ENCODE measurements around the gene VEPH1.

DNA sequence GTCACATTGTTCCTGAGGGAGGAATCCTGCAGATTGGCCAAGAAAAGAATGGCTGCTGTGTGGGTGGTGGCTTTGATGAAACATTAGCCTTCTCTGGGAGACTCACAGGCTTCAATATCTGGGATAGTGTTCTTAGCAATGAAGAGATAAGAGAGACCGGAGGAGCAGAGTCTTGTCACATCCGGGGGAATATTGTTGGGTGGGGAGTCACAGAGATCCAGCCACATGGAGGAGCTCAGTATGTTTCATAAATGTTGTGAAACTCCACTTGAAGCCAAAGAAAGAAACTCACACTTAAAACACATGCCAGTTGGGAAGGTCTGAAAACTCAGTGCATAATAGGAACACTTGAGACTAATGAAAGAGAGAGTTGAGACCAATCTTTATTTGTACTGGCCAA lies 60.5 kb downstream of the VEPH1 start:
- TF ChIP-seq, protein P1, sequence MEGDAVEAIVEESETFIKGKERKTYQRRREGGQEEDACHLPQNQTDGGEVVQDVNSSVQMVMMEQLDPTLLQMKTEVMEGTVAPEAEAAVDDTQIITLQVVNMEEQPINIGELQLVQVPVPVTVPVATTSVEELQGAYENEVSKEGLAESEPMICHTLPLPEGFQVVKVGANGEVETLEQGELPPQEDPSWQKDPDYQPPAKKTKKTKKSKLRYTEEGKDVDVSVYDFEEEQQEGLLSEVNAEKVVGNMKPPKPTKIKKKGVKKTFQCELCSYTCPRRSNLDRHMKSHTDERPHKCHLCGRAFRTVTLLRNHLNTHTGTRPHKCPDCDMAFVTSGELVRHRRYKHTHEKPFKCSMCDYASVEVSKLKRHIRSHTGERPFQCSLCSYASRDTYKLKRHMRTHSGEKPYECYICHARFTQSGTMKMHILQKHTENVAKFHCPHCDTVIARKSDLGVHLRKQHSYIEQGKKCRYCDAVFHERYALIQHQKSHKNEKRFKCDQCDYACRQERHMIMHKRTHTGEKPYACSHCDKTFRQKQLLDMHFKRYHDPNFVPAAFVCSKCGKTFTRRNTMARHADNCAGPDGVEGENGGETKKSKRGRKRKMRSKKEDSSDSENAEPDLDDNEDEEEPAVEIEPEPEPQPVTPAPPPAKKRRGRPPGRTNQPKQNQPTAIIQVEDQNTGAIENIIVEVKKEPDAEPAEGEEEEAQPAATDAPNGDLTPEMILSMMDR (IDR thresholded peaks at IDR 0.05; ENCODE audit: low read depth, low read length, poor library complexity, severe bottlenecking): no peak
- TF ChIP-seq EZH2phosphoT487 (IDR thresholded peaks at IDR 0.05; ENCODE audit: borderline replicate concordance, low read length): no peak

Measured in DOHH2 (cell line).